Ovary (tissue), 9 donors: ENCODE results near the gene CRY2. TPM values are rescaled to one million over a fixed set of nuclear protein-coding genes. Genes with fewer than 3 reads are reported as not detected.

Experiments used
- DNase-seq, 5 donors: peaks; one replicate each; pipeline ENCODE4 v3.0.0-alpha.2; 2019 to 2020
- H3K27ac ChIP-seq, 2 donors: fragments of 200-600 bp; one replicate each; pipeline versions ENCODE4 v1.5.1 to v1.8.0; 2019 to 2022
- H3K27me3 ChIP-seq: fragments of 200-600 bp; one replicate; pipeline ENCODE4 v1.8.0; 2022
- H3K36me3 ChIP-seq: fragments of 200-600 bp; sonication (generic); one replicate; pipeline ENCODE4 v1.5.1; 2019
- H3K4me1 ChIP-seq: one replicate; pipeline ENCODE4 v1.8.1; 2013; ENCODE audit warnings: mild to moderate bottlenecking, moderate library complexity; ENCODE audit not compliant: insufficient read depth
- H3K4me3 ChIP-seq: fragments of 200-600 bp; sonication (generic); one replicate; pipeline ENCODE4 v1.5.1; 2017
- H3K9me3 ChIP-seq, 2 donors: fragments of 200-600 bp in 1 of 2; sonication (generic) in 1 of 2; one replicate each; pipeline versions ENCODE4 v1.5.1 to v1.8.1; 2013 to 2019; ENCODE audit warnings: mild to moderate bottlenecking in 1 of 2, moderate library complexity in 1 of 2
- CTCF ChIP-seq, 3 donors: fragments of 450-650 bp in 2 of 3; fragments of 200-600 bp in 1 of 3; IDR thresholded peaks; one replicate each; pipeline versions ENCODE4 v1.5.1 to v1.8.0; 2016 to 2022; ENCODE audit warnings: antibody characterized with exemption in 3 of 3, mild to moderate bottlenecking in 1 of 3
- EP300 ChIP-seq: sonication (generic); formaldehyde crosslinking; IDR thresholded peaks from one replicate; pipeline ENCODE4 v1.6.1; 2017; ENCODE audit warnings: antibody characterized with exemption
- POLR2A ChIP-seq: fragments of 450-650 bp; IDR thresholded peaks from one replicate; pipeline ENCODE4 v1.6.1; 2017; ENCODE audit warnings: antibody characterized with exemption, mild to moderate bottlenecking, moderate library complexity
- WGBS, 3 donors: extraction: QIAGEN DNeasy Blood & Tissue Kit in 1 of 3; methylation state at CpG; one replicate each; pipeline versions ENCODE4 v1.1.5 to v1.1.7; 2013 to 2017; 5-methylcytosine and 5-hydroxymethylcytosine counted together
- intact Hi-C, 4 donors: fragments of 100-400 bp; cut with DNase I; formaldehyde crosslinking; loops; one replicate each; pipeline versions ENCODE4 v1.11.0 to v1.15.1; 2022 to 2023
- polyA plus RNA-seq, 2 donors: library from polyadenylated mRNA; stranded (reverse); fragments of 200-250 nt in 1 of 2; fragments of 350-450 nt in 1 of 2; fragmentation: Illumina TruSeq in 1 of 2; extraction: RNeasy Lipid Tissue Mini Kit (QIAGEN cat#74804) in 1 of 2; gene quantifications; one replicate each; pipeline ENCODE4 v1.2.3, GENCODE V29; 2013 to 2014
- total RNA-seq, 7 donors: library from RNA; depleted of rRNA in 2 of 7; stranded (reverse); fragments of >200 nt in 2 of 7; fragmentation: NEBNext Ultra II Directional in 3 of 7; extraction: Animal tissue kit (Norgen Biotek cat#: 25700) in 3 of 7; gene quantifications; one replicate each; pipeline versions ENCODE4 v1.1.0 to v1.2.4, GENCODE V29; 2016 to 2023
- donor health status: DM: no; HTN: no; CAD: no; lungs with moderate emphysema.
- donor health status: DM: no; HTN: no; CAD: no.
- donor health status: Bipolar disorder and iron deficiency.
- donor health status: DM: yes; HTN: yes; CAD: no.
- donor health status: DM: no; HTN: no; CAD: no.
- donor health status: DM: yes; HTN: yes; CAD: no.

CRY2 gene
- total and polyA plus RNA-seq, 9 donors: 37.2 to 94.2 (median 51.9) TPM

DNA sequence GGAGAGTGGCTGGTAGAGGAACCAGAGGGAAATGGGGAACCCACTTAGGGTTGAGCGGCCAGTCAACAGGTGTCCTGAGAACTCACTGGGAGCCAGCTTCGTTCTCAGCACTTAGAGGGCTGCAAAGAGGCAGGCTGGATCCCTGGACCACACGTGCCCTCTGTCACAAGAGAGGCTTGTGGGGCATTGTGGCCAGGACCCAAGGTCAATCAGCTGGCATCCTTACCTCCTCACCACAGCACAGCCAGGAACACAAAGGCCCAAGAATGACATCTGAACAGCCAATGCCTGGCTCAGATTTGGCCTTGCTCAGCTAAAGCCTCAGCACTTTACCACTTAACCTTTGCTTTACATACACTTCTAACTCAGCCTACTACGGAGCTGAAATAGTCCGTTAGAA is 45.6 kb downstream of the CRY2 start:
- DNase-seq: no peak
- Histone ChIP-seq H3K36me3 (no peaks in the 10 kb centered on the region), H3K27me3 (no peaks in the 10 kb centered on the region), H3K4me3 (no peak overlapping the region), H3K4me1 (no peaks in the 10 kb centered on the region), H3K9me3 (no peaks in the 10 kb centered on the region), H3K27ac (no peak overlapping the region)
- no peak for TF ChIP-seq CTCF (IDR thresholded peaks at IDR 0.05)
- no peak for TF ChIP-seq POLR2A
- 75 to 79% (median 76%) methylated on average over 5 of the region's 5 CpGs for WGBS, 3 donors
- intact Hi-C loops: no loop called here

- DNase-seq: no peak
- H3K27ac ChIP-seq: no peak overlapping the region
- H3K4me1 ChIP-seq: peaks cover 3% of the 10 kb centered on the region
- no peaks in the 10 kb centered on the region for H3K9me3 ChIP-seq
- 83 to 90% (median 86%) methylated on average over 6 of the region's 6 CpGs for WGBS, 3 donors
- H3K36me3 ChIP-seq: no peaks in the 10 kb centered on the region
- no peak overlapping the region for H3K4me3 ChIP-seq
- TF ChIP-seq CTCF (IDR thresholded peaks at IDR 0.05) (no peak), POLR2A (no peak), EP300 (no peak)
- H3K27me3 ChIP-seq: no peaks in the 10 kb centered on the region
- intact Hi-C loops: no loop called here
Observed at GRCh38 chr11:45894555-45895247, 47.4 kb downstream of the CRY2 start.

- H3K4me1 ChIP-seq: peaks cover 4% of the 10 kb centered on the region
- no peaks in the 10 kb centered on the region for H3K9me3 ChIP-seq
- TF ChIP-seq EP300 (no peak), CTCF (IDR thresholded peaks at IDR 0.05) (no peak), POLR2A (no peak)
- no peak overlapping the region for H3K4me3 ChIP-seq
- no peaks in the 10 kb centered on the region for H3K27me3 ChIP-seq
- intact Hi-C loops: no loop called here
- H3K27ac ChIP-seq: no peak overlapping the region
- DNase-seq: no peak
- 92 to 96% (median 95%) methylated on average over 8 of the region's 8 CpGs for WGBS, 3 donors
- H3K36me3 ChIP-seq: no peaks in the 10 kb centered on the region
Observed at GRCh38 chr11:45895553-45896259, 48.4 kb downstream of the CRY2 start.

DNA sequence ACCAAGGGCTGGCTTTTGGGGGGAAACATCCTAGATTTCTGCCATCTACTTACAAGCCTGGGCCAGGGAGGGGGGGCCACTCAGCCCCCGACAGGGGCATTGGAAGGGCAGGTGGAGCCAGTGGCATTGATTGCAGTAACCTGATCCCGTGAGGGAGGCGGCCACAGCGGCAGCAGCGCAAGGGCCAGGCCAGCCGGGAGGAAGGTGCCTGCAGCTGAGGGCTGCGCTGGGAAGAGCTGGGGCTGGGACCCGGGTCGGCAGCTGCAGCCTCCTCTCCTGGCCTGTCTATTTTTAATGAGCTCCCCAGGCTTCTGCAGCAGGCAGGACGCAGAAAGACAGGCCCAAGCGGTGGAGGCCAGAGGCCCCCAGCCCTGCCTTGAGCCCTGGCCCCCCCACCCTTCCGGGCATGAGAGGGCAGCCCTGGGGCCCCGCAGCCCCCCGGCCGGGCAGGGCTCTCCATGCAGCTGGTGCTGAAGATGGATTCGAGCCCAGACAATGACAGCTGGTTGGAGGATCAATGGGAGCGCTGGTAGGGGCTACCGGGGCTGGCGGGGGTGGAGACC is 49.2 kb downstream of the CRY2 start:
- H3K4me3 ChIP-seq: no peak overlapping the region
- no peaks in the 10 kb centered on the region for H3K27me3 ChIP-seq
- H3K27ac ChIP-seq: no peak overlapping the region
- H3K36me3 ChIP-seq: no peaks in the 10 kb centered on the region
- intact Hi-C loops: no loop called here
- peaks cover 6% of the 10 kb centered on the region for H3K4me1 ChIP-seq
- TF ChIP-seq POLR2A (no peak), CTCF (IDR thresholded peaks at IDR 0.05) (no peak), EP300 (no peak)
- DNase-seq: no peak
- no peaks in the 10 kb centered on the region for H3K9me3 ChIP-seq
- 13 to 26% (median 13%) methylated on average over 15 to 19 of the region's 19 CpGs for WGBS, 3 donors
